Right lobe of liver (tissue), 6 donors: ENCODE data around the gene SERPINF2. TPM values are rescaled to one million over a fixed set of nuclear protein-coding genes. Genes with fewer than 3 reads are reported as not detected.
"Not testable (repeated sequence)": the region's sequence is repeated elsewhere in the genome, so short reads cannot be mapped to it uniquely, and the experiment has no call there.

Experiments used
- ATAC-seq, 4 donors: fragments of 200-7000 bp; cut with Tn5 transposase; one replicate each; pipeline ENCODE4 v1.9.1; 2020; ENCODE audit warnings: mild to moderate bottlenecking in 4 of 4, moderate library complexity in 4 of 4
- DNase-seq, 3 donors: peaks; one replicate each; pipeline ENCODE4 v3.0.0-alpha.2; 2020
- H3K27ac ChIP-seq, 3 donors: fragments of 200-600 bp; one replicate each; pipeline ENCODE4 v1.8.0; 2022
- H3K27me3 ChIP-seq, 2 donors: fragments of 200-600 bp; one replicate each; pipeline ENCODE4 v1.8.0; 2022
- H3K36me3 ChIP-seq, 4 donors: fragments of 200-600 bp; sonication (generic) in 1 of 4; one replicate each; pipeline versions ENCODE4 v1.5.1 to v1.8.0; 2017 to 2022; ENCODE audit warnings: control low read depth in 1 of 4
- H3K4me1 ChIP-seq, 4 donors: fragments of 200-600 bp; sonication (generic) in 1 of 4; one replicate each; pipeline versions ENCODE4 v1.5.1 to v1.8.0; 2017 to 2022; ENCODE audit warnings: control low read depth in 1 of 4
- H3K4me3 ChIP-seq, 3 donors: fragments of 200-600 bp; one replicate each; pipeline ENCODE4 v1.8.0; 2022
- H3K9me3 ChIP-seq, 4 donors: fragments of 200-600 bp; sonication (generic) in 1 of 4; one replicate each; pipeline versions ENCODE4 v1.5.1 to v1.8.0; 2017 to 2022; ENCODE audit warnings: control low read depth in 1 of 4
- POLR2A ChIP-seq: fragments of 450-650 bp; IDR thresholded peaks from one replicate; pipeline ENCODE4 v1.6.1; 2017; ENCODE audit warnings: antibody characterized with exemption, mild to moderate bottlenecking
- WGBS: methylation state at CpG from one replicate; pipeline ENCODE4 v1.1.6; 2018; ENCODE audit warnings: low coverage, low lambda C conversion rate; ENCODE audit not compliant: insufficient coverage; ENCODE audit errors: missing lambda C conversion rate; 5-methylcytosine and 5-hydroxymethylcytosine counted together
- intact Hi-C, 2 donors: fragments of 100-400 bp; cut with DNase I; formaldehyde crosslinking; loops; one replicate each; pipeline versions ENCODE4 v1.11.2 to v1.14.1; 2022
- total RNA-seq, 6 experiments: library from RNA; depleted of rRNA in 2 of 6; stranded (reverse); fragments of >200 nt in 2 of 6; fragmentation: NEBNext Ultra II Directional in 3 of 6; extraction: Animal tissue kit (Norgen Biotek cat#: 25700) in 3 of 6; gene quantifications; one replicate each; pipeline versions ENCODE4 v1.1.0 to v1.2.4, GENCODE V29; 2016 to 2023
- TF ChIP-seq, protein P1 (sequence below), 4 donors: fragments of 200-600 bp in 3 of 4; fragments of 450-650 bp in 1 of 4; IDR thresholded peaks; one replicate each; pipeline versions ENCODE4 v1.5.1 to v1.8.0; 2016 to 2022; ENCODE audit warnings: antibody characterized with exemption in 4 of 4, mild to moderate bottlenecking in 2 of 4
- donor health status: DM: no; HTN: yes; CAD: no.
- donor health status: DM: no; HTN: no; CAD: no.
- donor health status: DM: no; HTN: no; CAD: no.
- donor health status: DM: no; HTN: yes; CAD: no.
- donor health status: DM: no; HTN: yes; CAD: no.

The SERPINF2 gene
- total RNA-seq, 6 experiments from 2014 or later: 1,040 to 1,391 (median 1,137) TPM

DNA sequence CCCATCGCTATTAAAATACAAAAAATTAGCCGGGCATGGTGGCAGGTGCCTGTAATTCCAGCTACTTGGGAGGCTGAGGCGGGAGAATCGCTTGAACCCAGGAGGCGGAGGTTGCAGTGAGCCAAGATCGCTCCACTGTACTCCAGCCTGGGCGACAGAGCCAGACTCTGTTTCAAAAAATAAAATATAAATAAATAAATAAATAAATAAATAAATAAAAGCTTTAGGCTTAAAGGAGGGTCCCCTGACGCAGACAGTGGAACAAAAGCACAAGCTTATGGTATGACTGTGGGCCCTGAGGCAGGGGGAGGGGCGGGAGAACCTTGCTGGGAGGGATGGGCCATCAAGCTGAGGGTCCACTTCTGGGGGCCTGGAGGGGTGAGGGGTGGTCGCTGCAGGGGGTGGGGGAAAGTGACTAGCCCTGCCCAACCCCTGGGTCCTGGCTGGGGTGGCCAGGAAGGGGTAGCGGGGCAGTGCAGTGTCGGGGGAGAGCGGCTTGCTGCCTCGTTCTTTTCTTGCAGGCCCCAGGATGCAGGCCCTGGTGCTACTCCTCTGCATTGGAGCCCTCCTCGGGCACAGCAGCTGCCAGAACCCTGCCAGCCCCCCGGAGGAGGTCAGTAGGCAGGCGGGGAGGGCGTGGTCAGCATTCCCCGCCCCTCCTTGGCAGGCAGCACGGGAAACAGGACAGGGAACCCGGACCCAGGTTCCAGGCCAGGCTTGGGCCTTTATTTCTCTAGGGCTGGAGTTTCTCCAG lies 23.9 kb downstream of the SERPINF2 start:
- ATAC-seq: peak in 1 of 4 donors; percentile 7

DNA sequence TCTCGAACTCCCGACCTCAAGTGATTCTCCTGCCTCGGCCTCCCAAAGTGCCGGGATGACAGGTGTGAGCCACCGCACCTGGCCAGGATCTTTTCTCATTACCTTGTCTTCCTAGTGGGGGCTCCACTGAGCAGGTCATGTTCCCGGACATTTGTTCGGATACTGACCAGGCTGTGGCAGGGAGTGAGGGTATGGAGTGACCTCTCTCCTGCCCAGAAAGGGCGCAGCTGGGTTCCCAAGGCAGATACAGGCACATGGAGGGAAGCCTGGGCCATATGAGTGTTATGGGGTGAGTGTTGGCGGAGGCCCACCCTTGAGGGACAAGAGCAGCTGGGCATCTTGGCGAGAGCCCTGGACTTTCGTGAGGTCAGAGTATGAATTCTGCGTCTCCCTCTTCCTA lies 24.7 kb downstream of the SERPINF2 start:
- H3K27ac ChIP-seq: no peak overlapping the region
- ATAC-seq: no peak
- intact Hi-C loops: no loop called here

More for the DNA sequence above, 23.9 kb downstream of the SERPINF2 start:
- peak; percentile 60 to 79 (median 68) for DNase-seq
- 99% methylated on average over 9 of the region's 21 CpGs for WGBS
- Histone ChIP-seq H3K4me3 (no peak overlapping the region), H3K4me1 (peaks cover 0 to 38% (median 15%) of the 10 kb centered on the region in 4 donors), H3K36me3 (peaks cover 0 to 37% (median 15%) of the 10 kb centered on the region in 4 donors), H3K9me3 (no peaks in the 10 kb centered on the region), H3K27me3 (no peaks in the 10 kb centered on the region), H3K27ac (no peak overlapping the region)
- intact Hi-C loops: no loop called here
- TF ChIP-seq, protein P1, sequence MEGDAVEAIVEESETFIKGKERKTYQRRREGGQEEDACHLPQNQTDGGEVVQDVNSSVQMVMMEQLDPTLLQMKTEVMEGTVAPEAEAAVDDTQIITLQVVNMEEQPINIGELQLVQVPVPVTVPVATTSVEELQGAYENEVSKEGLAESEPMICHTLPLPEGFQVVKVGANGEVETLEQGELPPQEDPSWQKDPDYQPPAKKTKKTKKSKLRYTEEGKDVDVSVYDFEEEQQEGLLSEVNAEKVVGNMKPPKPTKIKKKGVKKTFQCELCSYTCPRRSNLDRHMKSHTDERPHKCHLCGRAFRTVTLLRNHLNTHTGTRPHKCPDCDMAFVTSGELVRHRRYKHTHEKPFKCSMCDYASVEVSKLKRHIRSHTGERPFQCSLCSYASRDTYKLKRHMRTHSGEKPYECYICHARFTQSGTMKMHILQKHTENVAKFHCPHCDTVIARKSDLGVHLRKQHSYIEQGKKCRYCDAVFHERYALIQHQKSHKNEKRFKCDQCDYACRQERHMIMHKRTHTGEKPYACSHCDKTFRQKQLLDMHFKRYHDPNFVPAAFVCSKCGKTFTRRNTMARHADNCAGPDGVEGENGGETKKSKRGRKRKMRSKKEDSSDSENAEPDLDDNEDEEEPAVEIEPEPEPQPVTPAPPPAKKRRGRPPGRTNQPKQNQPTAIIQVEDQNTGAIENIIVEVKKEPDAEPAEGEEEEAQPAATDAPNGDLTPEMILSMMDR (IDR thresholded peaks at IDR 0.05): no peak
- TF ChIP-seq POLR2A: no peak

DNA sequence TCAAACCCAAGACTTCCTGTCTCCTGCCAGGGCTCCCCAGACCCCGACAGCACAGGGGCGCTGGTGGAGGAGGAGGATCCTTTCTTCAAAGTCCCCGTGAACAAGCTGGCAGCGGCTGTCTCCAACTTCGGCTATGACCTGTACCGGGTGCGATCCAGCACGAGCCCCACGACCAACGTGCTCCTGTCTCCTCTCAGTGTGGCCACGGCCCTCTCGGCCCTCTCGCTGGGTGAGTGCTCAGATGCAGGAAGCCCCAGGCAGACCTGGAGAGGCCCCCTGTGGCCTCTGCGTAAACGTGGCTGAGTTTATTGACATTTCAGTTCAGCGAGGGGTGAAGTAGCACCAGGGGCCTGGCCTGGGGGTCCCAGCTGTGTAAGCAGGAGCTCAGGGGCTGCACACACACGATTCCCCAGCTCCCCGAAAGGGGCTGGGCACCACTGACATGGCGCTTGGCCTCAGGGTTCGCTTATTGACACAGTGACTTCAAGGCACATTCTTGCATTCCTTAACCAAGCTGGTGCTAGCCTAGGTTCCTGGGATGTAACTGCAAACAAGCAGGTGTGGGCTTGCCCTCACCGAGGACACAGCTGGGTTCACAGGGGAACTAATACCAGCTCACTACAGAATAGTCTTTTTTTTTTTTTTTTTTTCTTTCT lies 27.3 kb downstream of the SERPINF2 start:
- Histone ChIP-seq H3K9me3 (no peaks in the 10 kb centered on the region), H3K4me3 (no peak overlapping the region), H3K4me1 (peaks cover 0 to 23% (median 8%) of the 10 kb centered on the region in 4 donors), H3K27me3 (no peaks in the 10 kb centered on the region), H3K36me3 (peaks cover 0 to 71% (median 38%) of the 10 kb centered on the region in 4 donors), H3K27ac (no peak overlapping the region)
- WGBS: 62% methylated on average over 6 of the region's 21 CpGs
- DNase-seq: no peak
- intact Hi-C loops: loop anchor here in 1 of 2 donors (5.0 to 10.0 kb wide), 2 partner anchors 43 to 105 kb away; no protein-coding TSS in a partner anchor
- TF ChIP-seq, protein P1 (IDR thresholded peaks at IDR 0.05): no peak
- TF ChIP-seq POLR2A: no peak
- no peak for ATAC-seq

More for the DNA sequence above, 24.7 kb downstream of the SERPINF2 start:
- peaks cover 0 to 45% (median 20%) of the 10 kb centered on the region in 4 donors for H3K36me3 ChIP-seq
- H3K4me1 ChIP-seq: peaks cover 0 to 35% (median 15%) of the 10 kb centered on the region in 4 donors
- no peaks in the 10 kb centered on the region for H3K9me3 ChIP-seq
- no peak for TF ChIP-seq POLR2A
- TF ChIP-seq, protein P1 (IDR thresholded peaks at IDR 0.05): no peak
- no peak for DNase-seq
- no peaks in the 10 kb centered on the region for H3K27me3 ChIP-seq
- 75% methylated on average over 4 of the region's 12 CpGs for WGBS
- H3K4me3 ChIP-seq: no peak overlapping the region

DNA sequence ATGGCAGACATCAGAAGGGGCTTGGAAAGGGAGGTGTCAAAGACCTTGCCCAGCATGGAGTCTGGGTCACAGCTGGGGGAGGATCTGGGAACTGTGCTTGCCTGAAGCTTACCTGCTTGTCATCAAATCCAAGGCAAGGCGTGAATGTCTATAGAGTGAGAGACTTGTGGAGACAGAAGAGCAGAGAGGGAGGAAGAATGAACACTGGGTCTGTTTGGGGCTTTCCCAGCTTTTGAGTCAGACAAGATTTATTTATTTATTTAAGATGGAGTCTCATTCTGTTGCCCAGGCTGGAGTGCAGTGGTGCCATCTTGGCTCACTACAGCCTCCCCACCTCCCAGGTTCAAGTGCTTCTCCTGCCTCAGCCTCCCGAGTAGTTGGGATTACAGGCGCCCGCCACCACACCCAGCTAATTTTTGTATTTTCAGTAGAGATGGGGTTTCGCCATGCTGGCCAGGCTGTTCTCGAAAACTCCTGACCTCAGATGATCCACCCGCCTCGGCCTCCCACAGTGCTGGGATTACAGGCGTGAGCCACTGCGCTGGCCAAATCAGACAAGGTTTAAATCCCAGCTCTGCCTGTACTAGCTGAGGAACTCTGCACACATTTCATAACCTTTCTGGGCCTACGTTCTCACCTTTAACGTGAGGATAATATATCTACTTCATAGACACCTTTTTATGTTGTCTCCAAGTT lies 30.5 kb downstream of the SERPINF2 start:
- Histone ChIP-seq H3K27ac (peak overlapping the region in 1 of 3 donors; percentile 3), H3K36me3 (peaks cover 0 to 92% (median 58%) of the 10 kb centered on the region in 4 donors)
- not testable (repeated sequence) for H3K4me1 ChIP-seq, H3K27me3 ChIP-seq, DNase-seq, H3K4me3 ChIP-seq, H3K9me3 ChIP-seq
- peak in 3 of 4 donors; percentile 14 to 29 (median 17) for ATAC-seq
- WGBS: 61% methylated on average over 11 of the region's 12 CpGs
- intact Hi-C loops: loop anchor here in 1 of 2 donors (5.0 to 10.0 kb wide), 2 partner anchors 46 to 108 kb away; no protein-coding TSS in a partner anchor
